LNCaP clone FGC (cell line): ENCODE results near the gene ACTR3C.

Experiments used
- DNase-seq: peaks from one replicate; pipeline ENCODE4 v3.0.0-alpha.2; 2011; ENCODE audit warnings: low read depth
- H3K4me3 ChIP-seq: 2 replicates; pipeline ENCODE4 v1.5.1; 2011; ENCODE audit warnings: mild to moderate bottlenecking, low read depth, low read length, control low read depth
- TF ChIP-seq, protein P1 (sequence below): IDR thresholded peaks from 2 replicates; pipeline ENCODE4 v1.5.1; 2012; ENCODE audit warnings: mild to moderate bottlenecking; ENCODE audit not compliant: control insufficient read depth, insufficient read depth; ENCODE audit errors: extremely low read depth

The ACTR3C gene

DNA sequence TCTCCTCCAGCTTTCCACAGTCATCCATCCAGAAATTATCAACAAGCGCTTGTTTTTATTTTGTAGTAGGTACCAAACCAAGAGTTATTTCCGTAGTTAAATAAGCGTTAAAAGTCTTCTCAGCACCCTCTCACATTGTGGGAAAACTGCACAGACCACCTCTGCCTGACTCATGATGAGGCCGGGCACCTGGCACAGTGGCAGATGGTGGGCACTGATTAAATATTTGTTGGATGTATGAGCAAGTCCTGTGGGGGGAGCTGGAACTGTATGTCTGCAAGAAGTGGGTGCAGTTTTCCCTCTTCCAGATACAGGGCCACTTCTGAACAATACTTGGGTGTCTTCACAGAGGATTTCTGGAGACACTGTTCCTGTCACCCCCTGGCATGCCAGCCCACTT is 40.0 kb upstream of the ACTR3C start:
- H3K4me3 ChIP-seq = no peak overlapping the region
- TF ChIP-seq, protein P1, sequence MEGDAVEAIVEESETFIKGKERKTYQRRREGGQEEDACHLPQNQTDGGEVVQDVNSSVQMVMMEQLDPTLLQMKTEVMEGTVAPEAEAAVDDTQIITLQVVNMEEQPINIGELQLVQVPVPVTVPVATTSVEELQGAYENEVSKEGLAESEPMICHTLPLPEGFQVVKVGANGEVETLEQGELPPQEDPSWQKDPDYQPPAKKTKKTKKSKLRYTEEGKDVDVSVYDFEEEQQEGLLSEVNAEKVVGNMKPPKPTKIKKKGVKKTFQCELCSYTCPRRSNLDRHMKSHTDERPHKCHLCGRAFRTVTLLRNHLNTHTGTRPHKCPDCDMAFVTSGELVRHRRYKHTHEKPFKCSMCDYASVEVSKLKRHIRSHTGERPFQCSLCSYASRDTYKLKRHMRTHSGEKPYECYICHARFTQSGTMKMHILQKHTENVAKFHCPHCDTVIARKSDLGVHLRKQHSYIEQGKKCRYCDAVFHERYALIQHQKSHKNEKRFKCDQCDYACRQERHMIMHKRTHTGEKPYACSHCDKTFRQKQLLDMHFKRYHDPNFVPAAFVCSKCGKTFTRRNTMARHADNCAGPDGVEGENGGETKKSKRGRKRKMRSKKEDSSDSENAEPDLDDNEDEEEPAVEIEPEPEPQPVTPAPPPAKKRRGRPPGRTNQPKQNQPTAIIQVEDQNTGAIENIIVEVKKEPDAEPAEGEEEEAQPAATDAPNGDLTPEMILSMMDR = no peak
- no peak for DNase-seq

DNA sequence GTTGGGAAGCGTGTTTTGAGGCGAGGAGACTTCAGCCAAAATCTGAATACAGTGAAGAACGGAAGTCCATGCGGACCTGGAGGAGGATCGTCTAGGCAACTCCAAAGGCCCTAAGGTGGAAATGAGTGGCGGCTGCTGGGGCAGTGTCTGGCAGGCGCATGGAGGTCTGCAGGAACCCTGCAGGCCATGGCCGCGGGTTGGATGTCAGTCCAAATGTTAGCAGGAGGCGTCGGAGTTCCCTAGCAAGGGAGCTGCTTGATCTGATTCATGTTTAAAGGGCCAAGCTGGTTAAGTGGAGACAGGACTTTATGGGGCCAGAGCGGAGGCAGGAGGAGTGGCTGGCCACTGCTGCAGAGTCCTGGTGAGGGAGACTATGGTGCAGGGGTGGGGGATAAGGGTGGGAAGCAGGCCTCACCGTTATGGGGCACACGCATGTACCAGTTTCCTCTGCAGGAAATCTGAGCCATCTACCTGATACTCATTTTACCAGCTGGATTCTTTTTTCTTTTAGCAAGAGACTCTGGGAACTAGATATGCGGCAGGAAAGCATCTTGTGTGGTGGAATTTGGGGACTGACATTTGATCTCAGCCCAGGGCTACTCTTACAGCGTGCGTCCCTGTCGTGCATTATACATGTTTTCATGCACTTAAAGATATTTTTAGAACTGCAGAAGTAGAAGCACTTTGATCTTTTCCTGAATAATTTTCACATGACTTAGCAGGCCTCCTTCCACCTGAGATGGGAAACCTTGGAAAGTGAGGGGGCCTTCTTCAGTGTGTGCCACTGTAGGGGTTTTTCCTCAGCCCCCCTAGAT is 38.7 kb upstream of the ACTR3C start:
- no peak for DNase-seq
- H3K4me3 ChIP-seq = no peak overlapping the region
- TF ChIP-seq, protein P1 = no peak

DNA sequence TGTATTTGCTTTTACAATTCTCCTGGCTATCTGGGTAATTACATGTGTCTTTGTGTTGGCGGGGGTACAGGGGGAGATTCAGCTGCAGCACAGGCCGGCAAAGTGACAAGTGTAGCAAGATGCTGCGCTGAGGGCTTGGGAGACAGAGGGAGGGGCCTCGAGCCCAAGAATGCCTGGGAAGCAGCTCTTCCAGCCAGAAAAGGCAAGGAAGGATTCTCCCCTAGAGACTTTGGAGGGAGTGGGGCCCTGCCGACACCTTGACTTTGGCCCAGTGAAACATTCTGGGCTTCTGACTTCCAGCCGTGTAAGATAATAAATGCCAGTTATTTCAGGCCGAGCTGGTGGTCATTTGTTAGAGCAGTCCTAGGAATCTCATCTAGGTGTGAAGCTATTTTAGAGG is 38.1 kb upstream of the ACTR3C start:
- TF ChIP-seq, protein P1 = no peak
- no peak for DNase-seq
- no peak overlapping the region for H3K4me3 ChIP-seq

DNA sequence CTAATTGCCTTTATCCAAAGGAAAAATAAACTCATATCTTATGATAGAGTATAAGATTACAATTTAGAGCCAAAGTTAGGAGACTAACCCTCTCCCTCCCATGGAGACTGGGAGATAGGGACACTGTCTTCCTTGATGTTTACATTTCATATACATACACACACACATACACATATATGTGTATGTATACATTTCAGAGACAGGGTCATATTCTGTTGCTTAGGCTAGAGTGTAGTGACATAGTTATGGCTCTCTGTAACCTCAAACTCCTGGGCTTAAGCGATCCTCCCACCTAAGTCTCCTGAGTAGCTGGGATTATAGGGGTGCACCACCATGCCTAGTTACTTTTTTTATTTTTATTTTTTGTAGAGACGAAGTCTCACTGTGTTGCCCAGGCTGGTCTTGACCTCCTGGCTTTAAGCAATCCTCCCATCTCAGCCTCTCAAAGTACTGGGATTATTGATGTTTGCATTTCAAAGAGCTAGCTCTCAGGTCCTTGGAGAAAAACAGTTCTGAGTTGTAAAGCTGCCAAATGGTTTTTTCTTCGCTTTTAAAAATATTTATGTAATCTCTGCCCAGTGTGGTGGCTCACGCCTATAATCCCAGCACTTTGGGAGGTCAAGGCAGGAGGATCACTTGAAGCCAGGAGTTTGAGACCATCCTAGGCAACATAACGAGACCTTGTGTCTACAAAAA is 37.2 kb upstream of the ACTR3C start:
- TF ChIP-seq, protein P1 = no peak
- H3K4me3 ChIP-seq = no peak overlapping the region
- peak; percentile 92 for DNase-seq

DNA sequence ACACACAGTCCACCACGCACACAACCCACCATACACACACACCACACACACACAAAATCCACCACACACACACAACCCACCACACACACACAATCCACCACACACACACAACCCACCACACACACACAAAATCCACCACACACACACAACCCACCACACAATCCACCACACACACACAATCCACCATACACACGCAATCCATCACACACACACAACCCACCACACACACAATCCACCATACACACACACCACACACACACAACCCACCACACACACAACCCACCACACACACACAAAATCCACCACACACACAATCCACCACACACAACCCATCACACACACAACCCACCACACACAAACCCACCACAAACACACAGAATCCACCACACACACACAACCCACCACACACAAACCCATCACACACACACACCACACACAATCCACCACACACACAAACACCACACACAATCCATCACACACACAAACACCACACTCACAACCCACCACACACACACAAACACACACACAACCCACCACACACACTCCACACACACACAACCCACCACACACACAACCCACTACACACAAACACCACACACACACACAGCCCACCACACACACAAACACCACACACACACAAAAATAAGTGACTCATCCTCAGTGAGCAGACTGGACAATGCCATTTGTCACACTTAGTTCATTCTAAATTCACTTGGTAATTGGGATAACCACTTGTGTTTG is 36.4 kb upstream of the ACTR3C start:
- no peak overlapping the region for H3K4me3 ChIP-seq
- no peak for DNase-seq
- TF ChIP-seq, protein P1 = no peak

DNA sequence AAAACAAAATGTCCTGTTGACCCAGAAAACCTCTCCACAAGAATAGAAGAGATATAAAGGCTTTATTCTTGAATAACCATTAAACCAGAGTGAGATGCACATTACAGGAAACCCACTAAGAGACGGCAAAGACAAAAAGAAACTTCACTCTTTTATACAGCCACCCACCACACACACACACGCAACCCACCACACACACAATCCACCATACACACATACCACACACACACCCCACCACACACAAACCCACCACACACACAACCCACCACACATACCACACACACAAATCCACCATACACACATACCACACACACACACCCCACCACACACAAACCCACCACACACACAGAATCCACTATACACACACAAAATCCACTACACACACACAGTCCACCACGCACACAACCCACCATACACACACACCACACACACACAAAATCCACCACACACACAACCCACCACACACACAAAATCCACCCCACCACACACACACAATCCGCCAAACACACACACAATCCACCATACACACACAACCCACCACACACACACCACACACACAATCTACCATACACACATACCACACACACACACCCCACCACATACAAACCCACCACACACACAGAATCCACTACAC is 35.8 kb upstream of the ACTR3C start:
- no peak for DNase-seq
- no peak overlapping the region for H3K4me3 ChIP-seq
- TF ChIP-seq, protein P1 = no peak
